ENCODE data around the gene NOP16. TPM values are rescaled to one million over a fixed set of nuclear protein-coding genes. Genes with fewer than 3 reads are reported as not detected.

The NOP16 gene, protein sequence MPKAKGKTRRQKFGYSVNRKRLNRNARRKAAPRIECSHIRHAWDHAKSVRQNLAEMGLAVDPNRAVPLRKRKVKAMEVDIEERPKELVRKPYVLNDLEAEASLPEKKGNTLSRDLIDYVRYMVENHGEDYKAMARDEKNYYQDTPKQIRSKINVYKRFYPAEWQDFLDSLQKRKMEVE
- 98.4 TPM for polyA plus RNA-seq (2013, experiment 1 of 2)
- 97.6 TPM for polyA plus RNA-seq (2013, experiment 2 of 2)

DNA sequence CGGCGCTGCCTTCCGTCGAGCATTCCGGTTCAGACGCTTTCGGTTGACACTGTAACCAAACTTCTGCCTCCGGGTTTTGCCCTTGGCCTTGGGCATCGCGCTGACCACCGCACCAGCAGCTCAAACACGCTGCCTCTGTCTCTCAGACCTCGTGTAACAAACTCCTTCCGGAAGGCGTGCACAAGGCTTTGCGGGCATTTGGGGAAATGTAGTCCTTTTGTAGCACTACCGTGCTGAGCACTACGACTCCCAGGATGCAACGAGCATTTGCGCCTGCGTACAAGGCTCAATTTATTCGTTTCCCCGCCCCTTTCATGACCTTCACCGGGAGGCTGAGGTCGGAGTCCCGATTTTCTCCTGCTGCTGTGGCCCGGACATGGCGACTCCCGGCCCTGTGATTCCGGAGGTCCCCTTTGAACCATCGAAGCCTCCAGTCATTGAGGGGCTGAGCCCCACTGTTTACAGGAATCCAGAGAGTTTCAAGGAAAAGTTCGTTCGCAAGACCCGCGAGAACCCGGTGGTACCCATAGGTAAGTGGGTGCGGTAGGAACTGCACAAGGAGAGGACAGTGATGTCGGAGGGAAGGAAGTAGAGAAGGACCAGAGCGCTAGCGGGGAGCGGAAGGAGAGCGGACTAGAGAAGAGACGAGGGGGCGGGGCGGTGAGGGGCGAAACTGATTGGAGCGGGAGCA lies at the start of gene NOP16, which contains the start of gene HIGD2A:
TSS of gene NOP16 (minus strand) at position 155 of the 691 bp plus-strand sequence. CDS start at position 96, 59 bp downstream.
TSS of gene HIGD2A (plus strand) at position 308 of the 691 bp plus-strand sequence. CDS start at position 377, 69 bp downstream.
- Histone ChIP-seq H3K4me1 (ENCODE audit: control insufficient read depth, low read depth, low read length) (peaks cover 2% of the 10 kb centered on the region), H3K36me3 (ENCODE audit: control insufficient read depth, insufficient read depth, low read length) (peaks cover 2% of the 10 kb centered on the region), H3K79me2 (ENCODE audit: control insufficient read depth, insufficient read depth, low read length) (peaks cover 20% of the 10 kb centered on the region), H4K5ac (ENCODE audit: low read length) (no peak within 1 kb of the TSS), H2AK5ac (ENCODE audit: low read length) (peak within 1 kb of the TSS; percentile 93), H3K9ac (ENCODE audit: low read length) (peak within 1 kb of the TSS; percentile 94), H3K27me3 (ENCODE audit: insufficient read depth, low read length, poor library complexity) (no peaks in the 10 kb centered on the region), H3K4me3 (ENCODE audit: low read length) (peak within 1 kb of the TSS; percentile 94), H2BK5ac (ENCODE audit: low read length) (peak within 1 kb of the TSS; percentile 75), H4K8ac (ENCODE audit: low read depth, low read length) (no peak within 1 kb of the TSS), H3K4ac (ENCODE audit: low read depth, low read length) (peak within 1 kb of the TSS; percentile 87), H2BK15ac (replicated peaks; ENCODE audit: low read depth) (no peak within 1 kb of the TSS), H3K79me1 (ENCODE audit: low read length) (peaks cover 13% of the 10 kb centered on the region), H3K4me2 (ENCODE audit: low read length) (peak within 1 kb of the TSS; percentile 90), H3K56ac (ENCODE audit: low read length) (peak within 1 kb of the TSS; percentile 98), H3K27ac (ENCODE audit: low read depth, low read length) (peak within 1 kb of the TSS; percentile 77), H2BK120ac (ENCODE audit: low read depth, low read length) (no peak within 1 kb of the TSS), H3K18ac (ENCODE audit: low read length) (peak within 1 kb of the TSS; percentile 66), H3K23ac (ENCODE audit: low read length) (peak within 1 kb of the TSS; percentile 90)
- DNase-seq, result peak; percentile 99
- WGBS (ENCODE audit: extremely low coverage, insufficient coverage, low lambda C conversion rate), result no CpG with 5 or more reads among the region's 47 CpGs

DNA sequence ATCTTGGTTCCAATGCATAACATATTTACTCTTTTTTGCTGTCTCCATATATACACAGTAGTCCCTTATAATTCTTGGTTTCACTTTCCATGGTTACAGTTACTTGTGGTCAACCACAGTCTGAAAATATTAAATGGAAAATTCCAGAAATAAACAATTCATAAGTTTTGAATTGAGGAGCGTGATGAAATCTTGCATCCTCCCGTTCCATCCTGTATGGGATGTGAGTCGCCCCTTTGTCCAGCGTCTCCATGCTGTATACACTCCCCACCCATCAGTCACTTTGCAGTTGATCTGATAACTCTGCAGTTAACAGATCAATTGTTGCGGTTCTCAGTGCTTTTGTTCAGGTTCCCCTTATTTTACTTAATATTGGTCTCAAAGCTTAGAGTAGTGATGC lies 48.3 kb upstream of the NOP16 start:
- Histone ChIP-seq H3K27ac (ENCODE audit: low read depth, low read length) (no peak overlapping the region), H3K79me1 (ENCODE audit: low read length) (no peaks in the 10 kb centered on the region), H2AK5ac (ENCODE audit: low read length) (no peak overlapping the region), H4K5ac (ENCODE audit: low read length) (no peak overlapping the region), H3K4me3 (ENCODE audit: low read length) (no peak overlapping the region), H3K4ac (ENCODE audit: low read depth, low read length) (no peak overlapping the region), H4K8ac (ENCODE audit: low read depth, low read length) (no peak overlapping the region), H3K79me2 (ENCODE audit: control insufficient read depth, insufficient read depth, low read length) (no peaks in the 10 kb centered on the region), H3K4me1 (ENCODE audit: control insufficient read depth, low read depth, low read length) (peaks cover 2% of the 10 kb centered on the region), H2BK15ac (replicated peaks; ENCODE audit: low read depth) (no peak overlapping the region), H3K36me3 (ENCODE audit: control insufficient read depth, insufficient read depth, low read length) (no peaks in the 10 kb centered on the region), H3K56ac (ENCODE audit: low read length) (no peak overlapping the region), H2BK5ac (ENCODE audit: low read length) (no peak overlapping the region), H3K9ac (ENCODE audit: low read length) (no peak overlapping the region), H2BK120ac (ENCODE audit: low read depth, low read length) (no peak overlapping the region), H3K18ac (ENCODE audit: low read length) (no peak overlapping the region), H3K23ac (ENCODE audit: low read length) (no peak overlapping the region), H3K27me3 (ENCODE audit: insufficient read depth, low read length, poor library complexity) (no peaks in the 10 kb centered on the region), H3K4me2 (ENCODE audit: low read length) (no peak overlapping the region)
- DNase-seq, result no peak
- WGBS (ENCODE audit: extremely low coverage, insufficient coverage, low lambda C conversion rate), result no CpG with 5 or more reads among the region's 5 CpGs

GRCh38 chr5:176432707-176433106 lies 44.3 kb upstream of the NOP16 start:
- Histone ChIP-seq H3K4me2 (ENCODE audit: low read length) (no peak overlapping the region), H3K36me3 (ENCODE audit: control insufficient read depth, insufficient read depth, low read length) (no peaks in the 10 kb centered on the region), H3K27ac (ENCODE audit: low read depth, low read length) (no peak overlapping the region), H3K56ac (ENCODE audit: low read length) (no peak overlapping the region), H2BK15ac (replicated peaks; ENCODE audit: low read depth) (no peak overlapping the region), H3K4ac (ENCODE audit: low read depth, low read length) (no peak overlapping the region), H3K79me2 (ENCODE audit: control insufficient read depth, insufficient read depth, low read length) (no peaks in the 10 kb centered on the region), H3K18ac (ENCODE audit: low read length) (no peak overlapping the region), H3K23ac (ENCODE audit: low read length) (no peak overlapping the region), H3K9ac (ENCODE audit: low read length) (no peak overlapping the region), H4K8ac (ENCODE audit: low read depth, low read length) (no peak overlapping the region), H3K4me3 (ENCODE audit: low read length) (no peak overlapping the region), H2BK5ac (ENCODE audit: low read length) (no peak overlapping the region), H2AK5ac (ENCODE audit: low read length) (no peak overlapping the region), H4K5ac (ENCODE audit: low read length) (no peak overlapping the region), H3K4me1 (ENCODE audit: control insufficient read depth, low read depth, low read length) (no peaks in the 10 kb centered on the region), H3K79me1 (ENCODE audit: low read length) (no peaks in the 10 kb centered on the region), H2BK120ac (ENCODE audit: low read depth, low read length) (no peak overlapping the region), H3K27me3 (ENCODE audit: insufficient read depth, low read length, poor library complexity) (no peaks in the 10 kb centered on the region)
- WGBS (ENCODE audit: extremely low coverage, insufficient coverage, low lambda C conversion rate), result no CpG with 5 or more reads among the region's 5 CpGs
- no peak for DNase-seq

DNA sequence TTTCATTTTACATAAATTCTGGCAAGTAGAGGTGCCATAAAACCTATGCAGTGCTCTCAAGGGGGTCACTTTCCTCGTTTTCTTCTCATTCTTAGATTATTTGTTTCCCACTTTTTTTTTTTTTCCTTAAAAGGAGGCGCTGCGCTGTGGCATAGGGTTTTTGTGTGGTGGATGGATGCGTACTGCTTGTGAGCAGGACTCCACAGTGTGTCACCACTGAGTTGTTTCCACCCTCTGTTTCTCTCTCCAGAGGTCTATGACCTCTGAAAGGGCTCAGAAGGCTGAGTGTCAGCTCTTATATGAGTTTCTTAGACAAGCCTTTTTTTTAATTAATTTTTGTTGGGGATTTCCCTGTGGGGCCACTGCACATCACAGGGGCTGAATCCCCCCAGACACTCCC lies 41.6 kb upstream of the NOP16 start:
- Histone ChIP-seq H3K4me3 (ENCODE audit: low read length) (no peak overlapping the region), H3K56ac (ENCODE audit: low read length) (no peak overlapping the region), H3K27ac (ENCODE audit: low read depth, low read length) (no peak overlapping the region), H2AK5ac (ENCODE audit: low read length) (no peak overlapping the region), H3K4me2 (ENCODE audit: low read length) (no peak overlapping the region), H4K5ac (ENCODE audit: low read length) (no peak overlapping the region), H3K9ac (ENCODE audit: low read length) (no peak overlapping the region), H3K79me2 (ENCODE audit: control insufficient read depth, insufficient read depth, low read length) (no peaks in the 10 kb centered on the region), H3K4me1 (ENCODE audit: control insufficient read depth, low read depth, low read length) (no peaks in the 10 kb centered on the region), H2BK120ac (ENCODE audit: low read depth, low read length) (no peak overlapping the region), H3K23ac (ENCODE audit: low read length) (no peak overlapping the region), H3K79me1 (ENCODE audit: low read length) (no peaks in the 10 kb centered on the region), H3K27me3 (ENCODE audit: insufficient read depth, low read length, poor library complexity) (no peaks in the 10 kb centered on the region), H3K18ac (ENCODE audit: low read length) (no peak overlapping the region), H4K8ac (ENCODE audit: low read depth, low read length) (no peak overlapping the region), H3K4ac (ENCODE audit: low read depth, low read length) (no peak overlapping the region), H2BK15ac (replicated peaks; ENCODE audit: low read depth) (no peak overlapping the region), H3K36me3 (ENCODE audit: control insufficient read depth, insufficient read depth, low read length) (no peaks in the 10 kb centered on the region), H2BK5ac (ENCODE audit: low read length) (no peak overlapping the region)
- DNase-seq, result no peak
- WGBS (ENCODE audit: extremely low coverage, insufficient coverage, low lambda C conversion rate), result no CpG with 5 or more reads among the region's 4 CpGs

DNA sequence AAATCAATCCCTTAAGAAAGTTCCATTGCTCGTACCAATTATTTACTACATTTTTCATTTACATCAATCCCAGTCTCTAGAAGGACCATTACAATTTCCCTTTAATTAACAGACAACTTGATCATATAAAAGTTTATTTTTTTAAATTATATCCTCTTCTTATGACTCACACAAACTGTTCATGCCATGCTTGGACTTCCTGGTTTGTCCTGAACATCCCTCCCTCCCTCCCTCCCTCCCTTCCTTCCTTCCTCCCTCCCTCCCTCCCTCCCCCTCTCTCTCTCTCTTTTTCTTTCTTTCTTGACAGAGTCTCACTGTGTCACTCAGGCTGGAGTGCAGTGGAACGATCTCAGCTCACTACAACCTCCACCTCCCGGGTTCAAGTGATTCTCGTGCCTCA lies 39.6 kb upstream of the NOP16 start:
- no peak overlapping the region for H4K5ac ChIP-seq (ENCODE audit: low read length)

More for the DNA sequence above, 39.6 kb upstream of the NOP16 start:
- H3K18ac ChIP-seq (ENCODE audit: low read length), result no peak overlapping the region
- H3K4me2 ChIP-seq (ENCODE audit: low read length), result no peak overlapping the region
- no peak overlapping the region for H2BK120ac ChIP-seq (ENCODE audit: low read depth, low read length)
- no peak overlapping the region for H3K4ac ChIP-seq (ENCODE audit: low read depth, low read length)
- H3K23ac ChIP-seq (ENCODE audit: low read length), result no peak overlapping the region
- DNase-seq, result no peak
- H2AK5ac ChIP-seq (ENCODE audit: low read length), result no peak overlapping the region
- H3K9ac ChIP-seq (ENCODE audit: low read length), result no peak overlapping the region
- no peaks in the 10 kb centered on the region for H3K36me3 ChIP-seq (ENCODE audit: control insufficient read depth, insufficient read depth, low read length)
- no peaks in the 10 kb centered on the region for H3K79me1 ChIP-seq (ENCODE audit: low read length)
- no peak overlapping the region for H3K27ac ChIP-seq (ENCODE audit: low read depth, low read length)
- no peak overlapping the region for H3K56ac ChIP-seq (ENCODE audit: low read length)
- no peak overlapping the region for H2BK5ac ChIP-seq (ENCODE audit: low read length)
- no peak overlapping the region for H2BK15ac ChIP-seq (replicated peaks; ENCODE audit: low read depth)
- H3K4me3 ChIP-seq (ENCODE audit: low read length), result no peak overlapping the region
- no peaks in the 10 kb centered on the region for H3K79me2 ChIP-seq (ENCODE audit: control insufficient read depth, insufficient read depth, low read length)
- no peaks in the 10 kb centered on the region for H3K27me3 ChIP-seq (ENCODE audit: insufficient read depth, low read length, poor library complexity)
- H3K4me1 ChIP-seq (ENCODE audit: control insufficient read depth, low read depth, low read length), result no peaks in the 10 kb centered on the region
- H4K8ac ChIP-seq (ENCODE audit: low read depth, low read length), result no peak overlapping the region
- WGBS (ENCODE audit: extremely low coverage, insufficient coverage, low lambda C conversion rate), result 100% methylated on average over 1 of the region's 4 CpGs

Measured in mesendoderm (in vitro differentiated cells).